ENCODE data around the gene DCHS2.

Gene DCHS2

GRCh38 chr4:154328030-154328429, 163.6 kb downstream of the DCHS2 start:
- ATAC-seq (replicated peaks) (no peak), DNase-seq (no peak)
- no peaks in the 10 kb centered on the region for H3K36me3 Mint-ChIP-seq
- no peak overlapping the region for H3K4me3 Mint-ChIP-seq
- H3K9me3 Mint-ChIP-seq, result no peaks in the 10 kb centered on the region
- H3K27me3 Mint-ChIP-seq, result peaks cover 22 to 38% of the 10 kb centered on the region in 2 donors
- H3K27ac Mint-ChIP-seq, result no peak overlapping the region
- peaks cover 7 to 8% of the 10 kb centered on the region in 2 donors for H3K4me1 Mint-ChIP-seq

- no peak for DNase-seq
- peaks cover 0 to 2% of the 10 kb centered on the region in 2 donors for H3K36me3 Mint-ChIP-seq
These were observed 171.1 kb downstream of the DCHS2 start for GRCh38 chr4:154320521-154320920.

GRCh38 chr4:154319736-154320135, 171.9 kb downstream of the DCHS2 start:
- Mint-ChIP-seq H3K4me1 (no peaks in the 10 kb centered on the region), H3K4me3 (no peak overlapping the region), H3K27ac (no peak overlapping the region), H3K36me3 (peaks cover 0 to 2% of the 10 kb centered on the region in 2 donors), H3K27me3 (peaks cover 10 to 33% of the 10 kb centered on the region in 2 donors), H3K9me3 (peaks cover 5 to 7% of the 10 kb centered on the region in 2 donors)
- ATAC-seq (replicated peaks) (no peak), DNase-seq (no peak)

More at GRCh38 chr4:154320521-154320920, 171.1 kb downstream of the DCHS2 start:
- peaks cover 14 to 38% of the 10 kb centered on the region in 2 donors for H3K27me3 Mint-ChIP-seq
- no peak overlapping the region for H3K4me3 Mint-ChIP-seq
- H3K4me1 Mint-ChIP-seq, result no peaks in the 10 kb centered on the region
- H3K9me3 Mint-ChIP-seq, result peaks cover 5 to 7% of the 10 kb centered on the region in 2 donors
- H3K27ac Mint-ChIP-seq, result no peak overlapping the region
- no peak for ATAC-seq (replicated peaks)

- peaks cover 0 to 17% of the 10 kb centered on the region in 2 donors for H3K27me3 Mint-ChIP-seq
- H3K27ac Mint-ChIP-seq, result no peak overlapping the region
- no peak for DNase-seq
- peaks cover 5 to 7% of the 10 kb centered on the region in 2 donors for H3K9me3 Mint-ChIP-seq
- H3K36me3 Mint-ChIP-seq, result peaks cover 0 to 2% of the 10 kb centered on the region in 2 donors
- no peak for ATAC-seq (replicated peaks)
- H3K4me1 Mint-ChIP-seq, result no peaks in the 10 kb centered on the region
- H3K4me3 Mint-ChIP-seq, result no peak overlapping the region
These were observed 174.2 kb downstream of the DCHS2 start for GRCh38 chr4:154317201-154317999.

- no peak for DNase-seq
- H3K27me3 Mint-ChIP-seq, result peaks cover 3 to 22% of the 10 kb centered on the region in 2 donors
- H3K4me3 Mint-ChIP-seq, result no peak overlapping the region
- H3K9me3 Mint-ChIP-seq, result peaks cover 5 to 7% of the 10 kb centered on the region in 2 donors
- ATAC-seq (replicated peaks), result no peak
- H3K27ac Mint-ChIP-seq, result no peak overlapping the region
- H3K36me3 Mint-ChIP-seq, result peaks cover 0 to 2% of the 10 kb centered on the region in 2 donors
- H3K4me1 Mint-ChIP-seq, result no peaks in the 10 kb centered on the region
These were observed 175.9 kb downstream of the DCHS2 start for GRCh38 chr4:154315741-154316140.

GRCh38 chr4:154314248-154314647, 177.4 kb downstream of the DCHS2 start:
- no peak overlapping the region for H3K4me3 Mint-ChIP-seq
- peaks cover 0 to 2% of the 10 kb centered on the region in 2 donors for H3K36me3 Mint-ChIP-seq
- no peak for ATAC-seq (replicated peaks)
- no peaks in the 10 kb centered on the region for H3K4me1 Mint-ChIP-seq
- DNase-seq, result no peak
- peaks cover 5 to 7% of the 10 kb centered on the region in 2 donors for H3K9me3 Mint-ChIP-seq
- peaks cover 6 to 24% of the 10 kb centered on the region in 2 donors for H3K27me3 Mint-ChIP-seq
- no peak overlapping the region for H3K27ac Mint-ChIP-seq

GRCh38 chr4:154313004-154313585, 178.5 kb downstream of the DCHS2 start:
- H3K4me3 Mint-ChIP-seq, result no peak overlapping the region
- H3K4me1 Mint-ChIP-seq, result no peaks in the 10 kb centered on the region
- H3K27me3 Mint-ChIP-seq, result peaks cover 16 to 21% of the 10 kb centered on the region in 2 donors
- peaks cover 1 to 2% of the 10 kb centered on the region in 2 donors for H3K9me3 Mint-ChIP-seq
- ATAC-seq (replicated peaks), result no peak
- H3K27ac Mint-ChIP-seq, result no peak overlapping the region
- no peak for DNase-seq
- no peaks in the 10 kb centered on the region for H3K36me3 Mint-ChIP-seq

- H3K9me3 Mint-ChIP-seq, result peaks cover 0 to 4% of the 10 kb centered on the region in 2 donors
- peaks cover 24 to 29% of the 10 kb centered on the region in 2 donors for H3K27me3 Mint-ChIP-seq
- no peak for DNase-seq
- H3K4me3 Mint-ChIP-seq, result no peak overlapping the region
- ATAC-seq (replicated peaks), result no peak
- no peaks in the 10 kb centered on the region for H3K4me1 Mint-ChIP-seq
- no peak overlapping the region for H3K27ac Mint-ChIP-seq
- H3K36me3 Mint-ChIP-seq, result no peaks in the 10 kb centered on the region
These were observed 179.4 kb downstream of the DCHS2 start for GRCh38 chr4:154312246-154312645.

GRCh38 chr4:154310578-154310977, 181.0 kb downstream of the DCHS2 start:
- Mint-ChIP-seq H3K9me3 (peaks cover 0 to 4% of the 10 kb centered on the region in 2 donors), H3K4me1 (no peaks in the 10 kb centered on the region), H3K36me3 (no peaks in the 10 kb centered on the region), H3K4me3 (no peak overlapping the region), H3K27ac (no peak overlapping the region), H3K27me3 (peaks cover 25% of the 10 kb centered on the region in 2 donors)
- DNase-seq (no peak), ATAC-seq (replicated peaks) (no peak)

GRCh38 chr4:154308207-154308606, 183.4 kb downstream of the DCHS2 start:
- peaks cover 25% of the 10 kb centered on the region in 2 donors for H3K27me3 Mint-ChIP-seq
- no peak for ATAC-seq (replicated peaks)
- DNase-seq, result no peak
- H3K36me3 Mint-ChIP-seq, result no peaks in the 10 kb centered on the region
- peaks cover 0 to 4% of the 10 kb centered on the region in 2 donors for H3K9me3 Mint-ChIP-seq
- no peaks in the 10 kb centered on the region for H3K4me1 Mint-ChIP-seq
- H3K27ac Mint-ChIP-seq, result no peak overlapping the region
- H3K4me3 Mint-ChIP-seq, result no peak overlapping the region

- H3K4me1 Mint-ChIP-seq, result no peaks in the 10 kb centered on the region
- ATAC-seq (replicated peaks), result no peak
- no peak for DNase-seq
- H3K36me3 Mint-ChIP-seq, result no peaks in the 10 kb centered on the region
- no peak overlapping the region for H3K4me3 Mint-ChIP-seq
- H3K27ac Mint-ChIP-seq, result no peak overlapping the region
- H3K9me3 Mint-ChIP-seq, result peaks cover 0 to 4% of the 10 kb centered on the region in 2 donors
- H3K27me3 Mint-ChIP-seq, result peaks cover 25 to 26% of the 10 kb centered on the region in 2 donors
These were observed 184.1 kb downstream of the DCHS2 start for GRCh38 chr4:154307451-154307850.

- ATAC-seq (replicated peaks) (no peak), DNase-seq (no peak)
- Mint-ChIP-seq H3K27ac (no peak overlapping the region), H3K27me3 (peaks cover 20 to 25% of the 10 kb centered on the region in 2 donors), H3K4me1 (no peaks in the 10 kb centered on the region), H3K9me3 (peaks cover 0 to 4% of the 10 kb centered on the region in 2 donors), H3K36me3 (no peaks in the 10 kb centered on the region), H3K4me3 (no peak overlapping the region)
These were observed 186.0 kb downstream of the DCHS2 start for GRCh38 chr4:154305616-154306015.

- DNase-seq (no peak), ATAC-seq (replicated peaks) (no peak)
- Mint-ChIP-seq H3K36me3 (no peaks in the 10 kb centered on the region), H3K27me3 (peaks cover 20 to 25% of the 10 kb centered on the region in 2 donors), H3K4me3 (no peak overlapping the region), H3K27ac (no peak overlapping the region), H3K9me3 (peaks cover 0 to 4% of the 10 kb centered on the region in 2 donors), H3K4me1 (no peaks in the 10 kb centered on the region)
These were observed 186.9 kb downstream of the DCHS2 start for GRCh38 chr4:154304679-154305078.

GRCh38 chr4:154294652-154295350, 196.8 kb downstream of the DCHS2 start:
- no peak overlapping the region for H3K4me3 Mint-ChIP-seq
- no peak overlapping the region for H3K27ac Mint-ChIP-seq
- no peaks in the 10 kb centered on the region for H3K4me1 Mint-ChIP-seq
- no peaks in the 10 kb centered on the region for H3K9me3 Mint-ChIP-seq
- DNase-seq, result no peak
- ATAC-seq (replicated peaks), result no peak
- H3K27me3 Mint-ChIP-seq, result peaks cover 2 to 25% of the 10 kb centered on the region in 2 donors
- H3K36me3 Mint-ChIP-seq, result no peaks in the 10 kb centered on the region
